ENCODE data around the gene VWCE. TPM values are rescaled to one million over a fixed set of nuclear protein-coding genes. Genes with fewer than 3 reads are reported as not detected.

VWCE gene
- total RNA-seq, 2 donors from 2014 or later = 2.0 to 4.3 TPM

DNA sequence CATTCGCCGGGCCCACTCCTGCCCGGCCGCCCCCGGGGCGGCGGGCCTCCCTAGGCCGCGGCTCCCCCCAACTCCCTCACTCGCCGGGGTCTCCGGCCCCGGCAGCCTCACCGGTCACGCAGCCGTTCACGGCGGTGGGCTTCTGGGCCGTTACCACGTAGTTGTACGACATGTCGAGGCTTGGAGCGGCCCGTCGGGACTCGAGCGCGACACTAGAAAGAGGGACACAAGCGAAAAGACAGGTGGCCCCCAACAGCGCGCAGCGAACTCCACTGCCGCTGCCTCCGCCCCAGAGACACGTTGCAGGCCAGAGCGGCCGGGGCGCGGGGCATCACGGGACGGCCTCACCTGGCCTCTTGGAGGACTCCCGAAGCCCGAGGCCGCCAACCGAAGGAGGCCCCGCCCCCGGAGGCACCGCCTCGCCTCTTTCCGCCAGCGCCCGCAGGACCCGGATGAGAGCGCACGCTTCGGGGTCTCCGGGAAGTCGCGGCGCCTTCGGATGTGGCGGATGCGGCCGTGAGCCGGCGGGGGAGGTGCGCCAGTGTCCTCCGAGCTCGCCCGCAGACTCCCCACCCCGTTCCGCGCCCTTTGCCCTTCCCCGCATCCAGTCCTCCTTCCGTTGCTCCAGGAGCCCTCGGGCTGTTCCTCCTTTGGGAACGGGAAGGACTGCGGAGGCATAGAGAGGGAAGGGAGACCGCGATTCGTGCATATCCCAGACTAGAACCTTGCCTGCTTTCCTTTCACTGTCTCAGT, 37.9 kb upstream of the VWCE start, which contains the start of the genes DDB1 and TKFC:
Gene DDB1 (minus strand): TSS at position 309 of the 753 bp plus-strand sequence. CDS start 137 bp downstream, at position 172.
Gene TKFC (plus strand): TSS at position 432 of the 753 bp plus-strand sequence. CDS start 1,501 bp downstream, outside the sequence.
- peak; percentile 95 for DNase-seq (ENCODE audit: low spot score)
- no peaks in the 10 kb centered on the region for H3K4me1 ChIP-seq (replicated peaks)
- WGBS = under 1% methylated on average over 80 of the region's 81 CpGs
- no peaks in the 10 kb centered on the region for H3K9me3 ChIP-seq
- H3K27ac ChIP-seq = peak within 1 kb of the TSS; percentile 82 to 84
- H3K4me3 ChIP-seq = peak within 1 kb of the TSS; percentile 93 to 95
- H3K36me3 ChIP-seq = peaks cover 0 to 5% of the 10 kb centered on the region in 2 donors
- intact Hi-C loops (cut with DNase I) = loop anchor here (10.0 kb wide), 1 partner anchor 1778 kb away; no protein-coding TSS in a partner anchor
- TF ChIP-seq POLR2A (IDR thresholded peaks at IDR 0.05) (peak; percentile 83), POLR2AphosphoS5 (IDR thresholded peaks at IDR 0.05) (peak; percentile 98)
- TF ChIP-seq, protein P1, sequence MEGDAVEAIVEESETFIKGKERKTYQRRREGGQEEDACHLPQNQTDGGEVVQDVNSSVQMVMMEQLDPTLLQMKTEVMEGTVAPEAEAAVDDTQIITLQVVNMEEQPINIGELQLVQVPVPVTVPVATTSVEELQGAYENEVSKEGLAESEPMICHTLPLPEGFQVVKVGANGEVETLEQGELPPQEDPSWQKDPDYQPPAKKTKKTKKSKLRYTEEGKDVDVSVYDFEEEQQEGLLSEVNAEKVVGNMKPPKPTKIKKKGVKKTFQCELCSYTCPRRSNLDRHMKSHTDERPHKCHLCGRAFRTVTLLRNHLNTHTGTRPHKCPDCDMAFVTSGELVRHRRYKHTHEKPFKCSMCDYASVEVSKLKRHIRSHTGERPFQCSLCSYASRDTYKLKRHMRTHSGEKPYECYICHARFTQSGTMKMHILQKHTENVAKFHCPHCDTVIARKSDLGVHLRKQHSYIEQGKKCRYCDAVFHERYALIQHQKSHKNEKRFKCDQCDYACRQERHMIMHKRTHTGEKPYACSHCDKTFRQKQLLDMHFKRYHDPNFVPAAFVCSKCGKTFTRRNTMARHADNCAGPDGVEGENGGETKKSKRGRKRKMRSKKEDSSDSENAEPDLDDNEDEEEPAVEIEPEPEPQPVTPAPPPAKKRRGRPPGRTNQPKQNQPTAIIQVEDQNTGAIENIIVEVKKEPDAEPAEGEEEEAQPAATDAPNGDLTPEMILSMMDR (IDR thresholded peaks at IDR 0.05) = peak in 2 of 4 experiments; percentile 10 to 16
- no peaks in the 10 kb centered on the region for H3K27me3 ChIP-seq (replicated peaks; ENCODE audit: insufficient read depth)

DNA sequence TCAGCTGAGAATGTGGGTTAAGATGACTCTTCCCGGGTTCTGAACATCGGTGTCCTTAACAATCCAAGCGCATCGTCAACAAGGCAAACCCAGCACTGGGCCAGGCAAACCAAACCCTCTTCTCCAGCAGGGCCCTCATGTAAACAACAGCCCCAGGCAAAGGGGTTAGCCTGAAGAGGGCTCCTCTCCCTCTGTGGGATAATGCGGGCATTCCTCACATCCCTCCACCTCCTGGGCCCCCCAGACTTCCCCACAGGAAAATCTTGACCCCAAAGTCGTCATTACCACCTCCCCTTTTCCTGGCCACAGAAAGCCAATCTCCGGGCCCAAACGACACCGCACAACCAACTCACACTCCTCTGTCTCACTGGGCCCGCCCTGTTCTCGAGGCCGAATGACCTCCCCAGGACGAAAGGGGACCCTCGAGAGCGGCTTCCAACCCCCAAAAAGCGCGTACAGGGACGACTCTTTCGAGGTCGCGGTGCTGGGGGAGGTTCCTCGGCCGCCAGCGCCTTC, 37.2 kb upstream of the VWCE start:
- H3K4me1 ChIP-seq (replicated peaks) = no peaks in the 10 kb centered on the region
- no peak for DNase-seq (ENCODE audit: low spot score)
- H3K4me3 ChIP-seq = peak overlapping the region; percentile 93 to 95
- peaks cover 0 to 5% of the 10 kb centered on the region in 2 donors for H3K36me3 ChIP-seq
- no peak for TF ChIP-seq POLR2AphosphoS5 (IDR thresholded peaks at IDR 0.05)
- TF ChIP-seq, protein P1 (IDR thresholded peaks at IDR 0.05) = no peak
- no peak for TF ChIP-seq POLR2A (IDR thresholded peaks at IDR 0.05)
- no peaks in the 10 kb centered on the region for H3K27me3 ChIP-seq (replicated peaks; ENCODE audit: insufficient read depth)
- WGBS = under 1% methylated on average over 24 of the region's 24 CpGs
- intact Hi-C loops (cut with DNase I) = loop anchor here (10.0 kb wide), 1 partner anchor 1778 kb away; no protein-coding TSS in a partner anchor
- H3K9me3 ChIP-seq = no peaks in the 10 kb centered on the region
- H3K27ac ChIP-seq = peak overlapping the region; percentile 82 to 84

DNA sequence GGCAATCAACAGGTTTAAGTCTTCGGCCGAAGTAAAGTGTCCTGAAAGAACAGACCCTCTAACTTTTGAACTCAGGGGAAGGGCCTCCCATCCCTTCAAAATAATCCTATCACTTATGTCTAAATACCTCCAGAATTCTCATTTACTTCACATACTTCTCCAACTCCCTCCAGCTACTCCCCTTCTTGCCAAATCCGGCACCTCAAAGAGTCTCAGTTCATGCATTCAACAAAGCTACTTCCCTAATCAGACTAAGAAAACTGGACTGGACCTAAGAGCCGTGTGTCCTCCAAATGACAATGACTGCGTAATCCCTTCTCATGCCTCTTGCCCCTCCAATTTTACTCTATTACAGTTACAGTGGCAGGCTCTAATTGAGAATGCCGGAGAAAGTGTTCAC, 36.5 kb upstream of the VWCE start:
- intact Hi-C loops (cut with DNase I) = loop anchor here (10.0 kb wide), 1 partner anchor 1777 kb away; no protein-coding TSS in a partner anchor
- Histone ChIP-seq H3K4me3 (peak overlapping the region; percentile 93 to 95), H3K9me3 (no peaks in the 10 kb centered on the region), H3K27me3 (replicated peaks; ENCODE audit: insufficient read depth) (no peaks in the 10 kb centered on the region), H3K27ac (peak overlapping the region in 1 of 2 donors; percentile 84), H3K36me3 (peaks cover 0 to 7% of the 10 kb centered on the region in 2 donors), H3K4me1 (replicated peaks) (peaks cover under 1% of the 10 kb centered on the region)
- 53% methylated on average over 6 of the region's 6 CpGs for WGBS
- TF ChIP-seq POLR2AphosphoS5 (IDR thresholded peaks at IDR 0.05) = no peak
- TF ChIP-seq, protein P1 (IDR thresholded peaks at IDR 0.05) = no peak
- no peak for TF ChIP-seq POLR2A (IDR thresholded peaks at IDR 0.05)
- DNase-seq (ENCODE audit: low spot score) = no peak

DNA sequence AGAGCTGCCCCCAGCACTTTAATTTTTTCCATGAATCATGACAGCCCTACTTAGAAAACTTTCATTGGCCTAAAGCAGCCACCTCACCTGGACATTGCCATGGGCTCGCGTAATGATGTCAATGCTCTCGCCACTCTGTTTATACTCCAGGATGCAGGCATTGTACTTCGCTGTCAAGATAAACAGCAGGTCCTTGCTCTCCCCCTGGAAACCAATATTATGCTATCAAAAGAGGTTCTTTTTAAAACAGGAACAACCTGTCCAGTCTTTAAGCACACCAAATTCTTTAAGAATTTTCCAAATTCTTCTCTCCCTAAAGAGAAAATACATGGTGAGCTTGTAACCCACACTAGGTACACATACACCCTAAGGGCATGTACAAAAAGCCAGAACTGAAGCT, 34.8 kb upstream of the VWCE start:
- Histone ChIP-seq H3K36me3 (peaks cover 0 to 8% of the 10 kb centered on the region in 2 donors), H3K4me3 (no peak overlapping the region)

More for the DNA sequence above, 34.8 kb upstream of the VWCE start:
- no peaks in the 10 kb centered on the region for H3K27me3 ChIP-seq (replicated peaks; ENCODE audit: insufficient read depth)
- H3K27ac ChIP-seq = no peak overlapping the region
- peaks cover 9% of the 10 kb centered on the region for H3K4me1 ChIP-seq (replicated peaks)
- no peaks in the 10 kb centered on the region for H3K9me3 ChIP-seq
- DNase-seq (ENCODE audit: low spot score) = no peak
- TF ChIP-seq, protein P1 (IDR thresholded peaks at IDR 0.05) = no peak
- TF ChIP-seq POLR2AphosphoS5 (IDR thresholded peaks at IDR 0.05) (no peak), POLR2A (IDR thresholded peaks at IDR 0.05) (no peak)
- intact Hi-C loops (cut with DNase I) = loop anchor here (10.0 kb wide), 1 partner anchor 1775 kb away; no protein-coding TSS in a partner anchor
- WGBS = 77% methylated on average over 4 of the region's 4 CpGs
